HT1080 (cell line): ENCODE data around the gene MRPL54. TPM values are rescaled to one million over a fixed set of nuclear protein-coding genes. Genes with fewer than 3 reads are reported as not detected.

Experiments used
- DNase-seq: peaks from one replicate; pipeline ENCODE4 v3.0.0-alpha.2; 2015; ENCODE audit warnings: low read depth
- total RNA-seq: library from RNA; depleted of rRNA; stranded (reverse); fragments of >200 nt; shearing (Covaris generic); gene quantifications from 2 replicates; pipeline ENCODE4 v1.2.3, GENCODE V29; 2014

The MRPL54 gene
- total RNA-seq, 1 experiment from 2014 or later = 50.0 TPM

DNA sequence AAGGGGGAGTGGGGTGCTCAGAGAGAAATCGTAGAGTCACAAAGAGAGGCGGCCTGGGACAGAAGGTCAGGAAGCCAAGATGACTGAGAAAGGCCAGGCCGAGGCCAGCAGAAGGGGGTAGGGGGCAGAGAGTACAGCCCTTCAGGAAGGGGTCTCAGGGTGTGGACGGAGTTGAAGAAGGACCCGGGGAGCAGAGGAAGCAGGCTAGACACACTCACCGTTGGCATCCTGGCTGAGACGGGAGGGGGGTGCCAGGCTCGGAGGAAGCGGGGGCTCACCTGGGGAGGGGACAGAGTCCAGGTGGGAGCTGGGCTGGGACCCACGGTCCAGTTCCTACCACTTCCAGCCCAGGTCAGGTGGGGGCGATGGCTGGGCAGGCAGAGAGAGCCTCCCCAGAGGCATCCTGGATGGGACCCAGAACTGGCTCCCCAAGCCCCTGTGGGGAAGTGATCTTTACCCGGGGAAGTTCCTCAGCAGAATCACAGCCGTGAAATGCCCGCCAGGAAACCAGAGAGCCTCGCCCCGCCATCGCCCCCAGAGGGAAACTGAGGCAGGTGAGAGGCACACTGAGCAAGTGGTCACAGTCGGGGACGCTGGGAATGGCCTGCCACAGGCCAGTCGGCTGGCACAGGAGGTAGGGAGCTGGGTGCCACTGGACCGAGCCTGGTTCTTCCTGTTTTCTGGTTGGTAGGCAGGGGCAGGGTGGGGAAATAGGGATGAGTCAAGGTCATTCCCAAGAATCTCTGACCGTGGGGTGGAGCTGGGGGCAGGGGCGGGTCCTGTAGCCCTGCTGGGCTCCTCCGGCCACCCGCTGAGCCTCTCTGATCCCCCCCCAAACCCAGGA, 22.3 kb downstream of the MRPL54 start:
- DNase-seq = no peak

DNA sequence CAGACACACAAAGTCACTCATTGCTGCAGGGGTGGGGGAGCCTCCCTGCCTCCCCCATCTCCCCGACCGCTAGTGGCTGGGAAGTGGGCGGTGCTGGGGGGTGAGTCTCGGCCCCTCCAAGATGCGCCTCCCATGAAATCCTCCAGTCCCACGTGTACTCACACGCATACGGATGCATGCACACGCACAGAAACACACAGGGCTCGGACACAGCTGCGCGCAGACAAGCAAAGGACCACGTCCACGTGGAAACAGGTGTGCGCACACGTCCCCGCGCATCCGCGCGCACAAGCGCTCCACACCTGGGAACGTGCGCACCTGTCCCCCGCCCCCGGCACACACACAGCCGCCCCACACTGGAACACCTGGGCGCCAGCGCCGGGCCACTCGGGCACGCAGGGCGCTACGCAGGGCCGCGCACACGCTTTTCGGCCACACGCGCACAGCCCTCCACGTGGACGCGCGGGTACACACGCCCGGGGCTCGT, 23.0 kb downstream of the MRPL54 start:
- no peak for DNase-seq

DNA sequence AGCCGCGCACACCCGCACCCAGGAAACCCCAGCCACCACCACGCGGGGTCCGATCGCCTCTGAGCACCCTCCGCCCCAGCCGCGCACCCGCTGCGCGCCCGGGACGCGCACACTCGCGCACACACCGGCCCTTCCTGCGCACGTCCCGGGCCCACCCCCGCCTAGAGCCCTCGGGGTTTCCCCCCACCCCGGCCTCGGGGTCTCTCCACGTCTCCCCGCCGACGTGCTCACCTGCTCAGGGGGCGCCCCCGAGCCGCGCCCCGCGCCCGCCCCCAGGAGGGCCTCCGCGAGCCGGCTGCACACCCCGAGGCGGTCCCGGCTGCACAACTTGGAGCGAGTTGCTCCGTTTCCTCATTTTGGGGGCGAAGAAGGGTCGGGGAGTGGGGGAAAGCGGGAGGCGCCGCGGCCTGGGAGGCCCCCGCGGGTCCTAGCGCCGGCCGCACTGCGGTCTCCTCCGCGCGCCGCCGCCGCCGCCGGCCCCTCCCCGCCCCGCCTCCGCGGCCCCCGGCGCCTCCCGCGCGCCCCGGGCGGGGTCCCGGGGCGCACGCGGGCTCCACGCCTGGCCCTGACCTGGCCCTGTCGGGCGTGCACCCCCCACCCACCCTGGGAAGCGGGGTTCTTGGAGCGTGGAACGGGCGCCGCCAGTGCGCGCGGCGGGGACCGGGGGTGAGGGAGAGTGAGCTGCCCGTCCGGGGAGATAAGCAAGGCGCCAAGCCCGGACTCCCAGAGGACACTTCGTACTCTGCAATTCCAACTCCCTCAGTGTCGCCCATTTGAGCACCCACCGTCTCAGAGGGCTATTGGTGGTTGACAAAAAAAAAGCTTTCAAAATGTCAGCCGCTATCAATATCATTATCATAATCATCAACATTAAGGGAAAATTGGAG, 23.7 kb downstream of the MRPL54 start, which contains the start of gene MATK:
Gene MATK (minus strand): TSS at position 444 of the 887 bp plus-strand sequence. CDS start 1,246 bp downstream, outside the sequence.
- no peak for DNase-seq

DNA sequence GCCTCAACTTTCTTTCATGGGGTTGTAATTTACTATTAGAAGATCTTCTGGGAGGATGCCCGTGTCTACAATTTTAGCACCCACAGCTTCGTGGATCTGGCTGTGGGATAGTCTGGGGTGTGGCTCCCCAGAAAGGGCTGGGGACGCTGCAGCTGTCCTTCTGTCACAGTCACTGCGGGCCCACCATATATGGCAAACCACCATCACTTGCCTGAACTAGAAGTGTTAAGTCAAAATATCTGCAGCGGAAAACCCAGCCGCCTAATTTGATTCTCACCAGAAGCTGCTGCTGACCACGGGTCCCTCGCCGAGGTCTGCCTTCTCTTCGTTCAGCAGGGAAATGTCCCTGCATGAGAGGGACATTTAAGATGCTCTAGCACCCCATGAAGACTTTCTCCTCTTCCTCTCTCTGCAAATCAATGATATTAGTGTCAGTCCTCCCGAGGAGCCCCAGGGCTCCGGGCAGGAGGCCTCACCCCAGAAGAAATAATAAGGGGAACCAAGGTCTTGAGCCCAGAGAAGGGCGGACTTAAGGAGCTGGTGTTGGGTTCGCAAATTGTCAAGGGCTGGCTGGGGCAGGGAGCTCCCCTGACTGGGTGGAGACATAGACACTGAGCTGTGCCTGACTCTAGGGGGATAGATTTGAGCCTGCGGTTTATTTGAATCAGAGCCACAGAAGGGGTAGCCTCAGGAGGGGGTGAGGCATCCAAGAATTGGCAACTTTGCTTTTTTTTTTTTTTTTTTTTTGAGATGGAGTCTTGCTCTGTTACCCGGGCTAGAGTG, 26.7 kb downstream of the MRPL54 start:
- no peak for DNase-seq

DNA sequence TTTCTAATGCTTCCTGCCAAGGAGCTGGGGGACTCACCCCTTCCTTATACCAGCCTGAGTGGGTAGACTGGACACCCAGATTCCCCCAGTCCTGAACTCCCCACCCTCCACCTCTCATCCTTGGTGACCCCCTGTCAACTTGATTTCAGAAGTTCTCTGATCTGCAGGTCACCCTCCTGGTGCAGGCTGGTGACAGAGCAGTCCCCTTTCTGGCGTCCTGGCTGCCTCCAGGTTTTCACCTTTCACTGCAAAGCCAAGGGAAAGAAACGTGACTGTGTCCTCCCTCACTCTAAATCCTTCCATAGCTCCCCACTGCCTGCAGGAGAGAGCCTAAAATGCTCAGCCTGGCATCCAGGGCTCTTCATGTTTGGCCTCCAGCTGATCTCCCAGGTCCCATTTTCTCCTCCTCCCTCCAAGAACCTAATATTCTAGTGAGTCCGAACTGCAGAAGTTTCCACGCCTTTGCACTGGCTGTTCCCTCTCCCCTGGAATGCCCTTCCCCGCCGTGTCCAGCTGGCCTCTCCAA, 27.8 kb downstream of the MRPL54 start:
- DNase-seq = no peak

DNA sequence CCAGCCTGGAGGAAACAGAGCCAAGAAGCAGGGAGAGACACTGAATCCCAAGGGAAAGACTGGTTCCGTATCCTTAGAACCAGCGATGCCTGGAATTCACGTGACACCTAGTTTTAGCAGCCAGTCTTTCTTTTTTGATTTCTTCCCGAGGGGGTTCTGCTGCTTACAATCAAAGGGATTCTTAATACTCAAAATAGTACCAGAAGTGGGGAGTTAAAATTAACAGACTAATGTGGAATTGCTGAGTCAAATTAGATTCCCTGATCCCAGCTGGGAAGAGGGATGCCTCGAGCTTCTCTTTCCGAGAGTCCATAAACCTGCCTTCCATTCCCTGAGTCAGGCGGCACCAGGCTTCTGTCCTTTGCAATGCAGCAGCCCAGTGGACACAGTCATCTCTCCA, 28.5 kb downstream of the MRPL54 start:
- no peak for DNase-seq

DNA sequence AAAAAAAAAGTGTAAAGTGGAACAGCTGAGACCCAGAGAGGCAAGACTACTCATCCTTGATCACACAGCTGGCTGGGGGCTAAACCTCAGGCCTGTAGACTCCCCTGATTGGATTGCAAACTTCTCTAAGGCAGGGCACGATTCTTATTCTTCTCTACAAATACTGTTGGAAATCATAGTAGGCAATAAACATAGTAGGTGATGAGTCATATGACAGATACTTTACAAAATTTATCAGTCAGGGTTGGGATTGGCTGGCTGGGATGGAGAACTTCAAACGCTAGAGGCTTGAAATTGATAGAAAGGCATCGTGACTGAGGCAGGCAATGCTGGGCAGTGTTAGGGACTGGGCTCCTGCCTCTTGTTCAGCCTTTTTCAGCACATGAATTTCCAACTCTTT, 29.6 kb downstream of the MRPL54 start:
- DNase-seq = no peak

DNA sequence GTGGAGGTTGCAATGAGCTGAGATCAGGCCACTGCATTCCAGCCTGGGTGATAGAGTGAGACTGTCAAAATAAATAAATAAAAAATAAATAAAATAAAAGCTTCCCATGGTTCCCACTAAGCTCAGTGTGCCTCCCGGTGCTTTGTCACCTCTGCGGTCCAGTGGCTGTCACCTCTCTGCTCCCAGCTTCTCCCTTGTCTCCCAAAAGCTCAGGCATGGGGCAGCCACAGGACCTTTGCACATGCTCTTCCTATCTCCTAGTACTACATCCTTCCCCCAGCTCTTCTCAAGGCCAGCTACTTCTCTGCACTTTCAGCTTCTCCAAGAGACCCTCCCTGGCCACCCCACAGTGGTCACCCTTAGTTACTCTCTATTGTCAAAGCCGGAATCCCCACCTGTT, 31.3 kb downstream of the MRPL54 start:
- no peak for DNase-seq

DNA sequence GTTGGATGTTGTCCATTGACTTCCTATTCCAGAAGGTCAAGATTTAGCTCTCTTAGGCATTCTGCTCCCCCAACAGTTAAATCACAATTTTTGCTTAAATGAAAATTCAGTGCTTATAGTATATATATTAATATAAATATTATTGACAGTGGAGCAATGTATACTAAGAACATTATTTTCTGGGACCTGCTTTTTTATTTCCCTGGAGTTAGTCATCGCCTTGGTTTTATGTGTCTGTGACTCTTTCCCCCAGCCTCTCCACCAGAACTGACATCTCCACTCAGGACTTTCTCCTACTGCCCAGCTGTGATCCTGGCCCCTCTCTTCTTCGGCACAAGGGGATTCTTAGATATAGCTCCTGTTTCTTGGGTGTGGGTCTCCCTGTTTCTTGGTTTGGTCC, 33.9 kb downstream of the MRPL54 start:
- no peak for DNase-seq

DNA sequence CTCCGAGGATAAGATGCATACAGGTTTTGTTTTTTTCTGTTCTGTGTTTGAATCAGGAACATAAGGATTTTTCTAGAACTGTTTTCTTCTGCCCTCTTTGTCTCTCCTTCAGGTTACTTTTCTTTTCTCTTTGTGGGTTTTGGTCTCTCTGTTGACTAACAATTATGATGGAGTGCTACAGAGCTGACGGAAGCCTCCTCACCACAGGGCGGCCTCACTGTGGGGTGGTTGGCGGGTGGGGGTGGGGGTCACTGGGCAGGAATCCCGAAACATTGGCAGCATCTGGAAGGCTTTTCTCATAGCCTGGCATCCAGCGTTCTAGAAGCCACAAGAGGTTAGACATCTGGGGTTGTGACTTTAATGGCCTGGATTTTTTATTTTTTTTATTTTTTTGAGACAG, 35.7 kb downstream of the MRPL54 start:
- DNase-seq = no peak

DNA sequence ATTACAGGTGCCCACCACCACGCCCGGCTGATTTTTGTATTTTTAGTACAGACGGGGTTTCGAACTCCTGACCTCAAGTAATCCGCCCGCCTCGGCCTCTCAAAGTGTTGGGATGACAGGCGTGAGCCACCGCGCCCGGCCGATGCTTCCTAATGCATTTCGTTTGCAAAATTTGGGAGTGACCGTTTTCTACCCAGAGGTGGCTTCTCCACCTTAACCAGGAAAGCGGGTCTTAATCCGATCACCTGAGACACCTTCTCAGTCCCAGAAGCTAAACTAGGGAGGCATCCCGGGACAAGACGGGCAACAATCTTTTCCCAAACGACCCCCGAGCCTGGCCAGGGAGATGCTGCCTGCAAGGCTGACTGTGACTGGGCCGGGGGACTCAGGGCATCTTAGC, 38.5 kb downstream of the MRPL54 start:
- DNase-seq = no peak

DNA sequence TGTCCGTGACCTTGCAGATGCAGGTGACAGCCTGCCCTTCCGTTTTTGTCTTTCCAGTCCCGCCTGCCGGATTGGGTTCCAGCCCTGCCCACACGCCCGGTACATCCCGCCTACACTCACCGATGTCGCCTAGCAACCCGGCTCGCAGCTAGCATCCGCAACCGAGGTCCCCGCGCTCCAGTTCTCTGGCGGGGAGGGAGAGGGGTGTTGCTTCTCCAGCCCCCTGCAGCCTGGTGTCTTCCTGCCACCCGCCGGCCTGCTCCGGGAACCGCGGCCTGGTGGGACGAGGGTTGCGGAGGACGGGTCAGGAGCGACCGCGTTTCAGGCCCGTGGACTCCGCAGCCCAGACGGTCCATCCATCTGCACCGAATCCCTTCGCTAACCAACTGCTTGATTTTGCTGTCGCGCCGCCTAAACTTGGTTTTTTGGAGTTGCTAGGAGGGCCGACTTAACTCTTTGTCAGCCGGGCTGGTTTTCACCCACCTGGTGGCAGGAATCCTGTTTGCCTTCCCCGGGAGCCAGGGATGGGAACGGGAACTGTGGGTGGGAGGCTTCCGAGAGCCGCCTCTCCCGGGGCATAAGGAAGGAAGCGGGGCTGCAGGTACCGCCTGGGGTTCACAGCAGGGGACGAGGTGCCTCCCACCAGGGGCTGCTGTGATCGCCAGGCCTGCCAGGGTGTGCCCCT, 39.1 kb downstream of the MRPL54 start:
- DNase-seq = no peak

DNA sequence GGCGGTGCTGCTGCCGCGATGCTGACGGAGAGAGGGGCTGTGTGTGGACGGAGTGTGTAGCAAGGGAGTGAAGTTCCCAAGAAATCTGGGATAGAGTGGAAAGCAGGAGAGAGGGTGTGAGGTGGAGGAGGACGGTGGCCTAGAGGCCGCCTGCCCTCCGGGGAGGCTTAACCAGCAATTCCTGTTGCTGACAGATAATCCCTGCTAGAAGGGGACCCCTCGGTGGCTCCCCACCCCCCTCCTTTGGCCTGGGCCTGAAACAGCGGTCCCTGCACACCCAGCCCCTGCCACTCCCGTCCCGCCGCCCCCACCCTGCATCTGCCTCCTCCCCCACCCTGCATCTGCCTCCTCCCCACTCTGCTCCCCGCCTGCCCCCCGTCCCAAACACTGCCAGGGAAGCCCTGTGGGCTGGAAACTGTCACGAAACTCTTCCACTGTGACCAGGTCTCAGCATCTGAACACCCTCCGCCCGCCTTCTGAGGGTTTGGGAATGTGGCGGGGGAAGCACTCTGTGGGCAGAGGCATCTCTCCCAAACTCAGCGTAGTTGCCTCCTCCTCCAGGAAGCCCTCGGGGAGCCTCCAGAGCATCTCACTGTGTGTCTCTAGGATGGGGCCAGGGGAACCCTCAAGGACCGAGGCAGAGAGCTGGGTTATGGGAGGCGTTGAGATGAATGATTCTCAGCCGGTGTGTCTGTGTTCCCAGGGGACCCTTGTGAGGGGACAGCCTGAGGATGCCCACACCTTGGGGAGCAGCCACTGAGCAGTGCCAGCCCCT, 40.8 kb downstream of the MRPL54 start:
- DNase-seq = no peak

DNA sequence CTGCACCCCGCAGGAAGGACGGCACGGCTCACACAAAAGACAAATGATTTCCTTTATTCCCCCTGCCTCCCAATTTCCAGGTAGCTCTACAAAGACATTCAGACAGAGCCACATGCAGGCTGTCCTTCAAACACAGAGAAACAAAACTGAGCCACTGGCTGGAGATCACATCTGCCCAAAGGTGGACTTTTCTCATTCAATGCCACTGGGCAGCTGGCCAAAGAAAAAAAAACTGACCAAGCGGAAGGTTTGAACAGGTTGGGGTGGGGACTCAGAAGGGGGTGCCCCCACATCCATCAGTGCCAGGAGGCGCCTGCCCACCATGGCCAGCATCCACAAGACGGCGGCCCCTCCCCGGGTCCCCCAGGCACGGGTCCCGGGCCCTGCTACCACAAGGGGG, 41.5 kb downstream of the MRPL54 start:
- DNase-seq = no peak

DNA sequence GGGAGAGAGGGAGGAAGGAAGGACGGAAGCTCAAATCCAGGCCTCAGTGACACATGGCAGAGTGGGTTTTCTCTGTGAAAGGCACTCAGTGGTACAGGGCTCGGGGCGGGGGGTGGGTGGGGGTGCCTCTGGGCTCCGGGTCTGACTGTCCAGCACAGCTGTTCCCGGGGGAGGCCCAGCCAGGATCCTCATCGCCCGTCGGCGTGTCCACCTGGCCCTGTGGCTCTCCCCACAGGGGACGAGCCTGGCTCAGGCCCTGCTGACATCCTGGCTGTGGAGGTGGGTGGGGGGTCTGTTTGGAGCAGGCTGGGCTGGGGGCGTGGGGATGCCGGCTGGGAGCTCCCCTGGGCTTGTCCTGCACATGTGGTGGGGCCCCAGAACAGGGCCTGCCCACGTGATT, 41.9 kb downstream of the MRPL54 start:
- DNase-seq = no peak

DNA sequence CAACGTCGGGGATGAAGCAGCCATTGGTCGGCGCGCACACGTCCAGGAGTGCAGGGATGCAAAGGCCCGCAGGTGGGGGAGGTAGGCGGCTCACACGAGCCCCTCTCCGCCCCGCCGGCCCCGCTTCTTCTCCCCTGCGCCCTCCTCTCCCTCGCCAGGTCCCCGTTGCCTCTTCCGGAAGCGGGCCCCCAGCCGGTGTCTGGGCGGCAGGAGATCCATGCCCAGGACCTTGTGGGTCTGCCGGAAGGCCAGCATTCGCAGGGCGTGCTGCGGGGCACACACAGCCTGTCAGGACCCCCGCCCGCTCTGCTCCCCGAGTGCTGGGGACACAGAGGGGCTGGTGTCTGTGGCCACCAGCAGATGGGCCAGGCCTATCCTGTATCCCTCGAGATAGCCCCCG, 43.4 kb downstream of the MRPL54 start:
- DNase-seq = no peak

DNA sequence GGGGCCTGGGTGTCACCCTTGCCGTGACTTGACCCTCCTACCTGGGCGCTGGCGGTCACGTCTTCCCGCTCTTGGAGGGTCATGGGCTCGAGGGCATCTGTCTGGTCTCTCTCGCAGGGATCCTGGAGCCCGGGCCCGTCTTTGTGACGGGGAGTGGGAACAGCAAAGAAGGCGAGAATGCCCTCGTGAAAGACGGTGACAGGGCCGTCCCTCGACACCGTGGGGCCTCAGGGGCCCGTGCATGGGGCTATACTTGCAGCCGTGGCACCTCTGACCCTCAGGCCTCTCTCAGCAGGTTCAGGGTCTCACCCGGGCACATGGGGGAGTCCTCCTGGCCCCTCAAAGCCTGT, 44.6 kb downstream of the MRPL54 start:
- DNase-seq = no peak

DNA sequence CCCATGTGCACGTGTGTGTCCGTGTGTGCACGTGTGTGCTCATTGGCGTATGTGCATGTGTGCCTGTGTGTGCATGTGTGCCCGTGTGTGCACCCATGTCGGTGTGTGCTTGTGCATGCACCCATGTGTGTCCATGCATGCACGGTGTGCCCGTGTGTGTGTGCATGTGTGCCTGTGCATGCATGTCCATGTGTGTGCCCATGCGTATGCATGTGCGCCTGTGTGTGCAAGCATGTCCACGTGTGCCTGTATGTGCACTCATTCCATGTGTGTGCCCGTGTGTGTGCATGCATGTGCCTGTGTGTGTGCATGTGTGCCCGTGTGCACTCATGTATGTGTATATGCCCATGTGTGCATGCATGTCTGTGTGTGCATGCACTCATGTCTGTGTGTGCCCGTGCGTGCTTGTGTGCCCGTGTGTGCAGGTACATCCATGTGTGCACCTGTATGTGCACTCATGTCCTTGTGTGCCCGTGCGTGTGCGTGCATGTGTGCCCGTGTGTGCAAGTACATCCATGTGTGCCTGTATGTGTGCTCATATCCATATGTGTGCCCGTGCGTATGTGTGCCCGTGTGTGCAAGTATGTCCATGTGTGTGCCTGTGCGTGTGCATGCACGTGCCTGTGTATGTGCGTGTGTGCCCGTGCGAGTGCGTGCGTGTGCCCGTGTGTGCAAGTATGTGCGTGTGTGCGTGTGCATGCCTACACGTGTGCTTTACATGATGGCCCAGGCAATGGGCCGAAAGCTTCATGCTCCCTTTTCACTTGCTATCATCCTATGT, 45.3 kb downstream of the MRPL54 start:
- no peak for DNase-seq
